Measurements from ENCODE around the gene PLAC9. TPM values are rescaled to one million over a fixed set of nuclear protein-coding genes. Genes with fewer than 3 reads are reported as not detected.
A peak's percentile ranks its signal among the peaks of the same experiment; 100 is the strongest.

Gene PLAC9
- total RNA-seq, 4 donors from 2014 or later, result 4.0 to 12.4 (median 8.9) TPM

- peak in 2 of 3 donors; percentile 23 to 67 for DNase-seq
- Histone ChIP-seq H3K9me3 (no peaks in the 10 kb centered on the region), H3K27ac (peak overlapping the region in 2 of 4 donors; percentile 13 to 49), H3K4me1 (no peaks in the 10 kb centered on the region), H3K27me3 (peaks cover 0 to 9% of the 10 kb centered on the region in 2 donors), H3K4me3 (no peak overlapping the region), H3K36me3 (no peaks in the 10 kb centered on the region)
- no peak for TF ChIP-seq CTCF (IDR thresholded peaks at IDR 0.05)
- TF ChIP-seq POLR2A (IDR thresholded peaks at IDR 0.05), result no peak
These were observed 3.6 kb downstream of the PLAC9 start for GRCh38 chr10:80136134-80136571.

- Histone ChIP-seq H3K4me1 (no peaks in the 10 kb centered on the region), H3K9me3 (no peaks in the 10 kb centered on the region), H3K36me3 (no peaks in the 10 kb centered on the region), H3K4me3 (no peak overlapping the region), H3K27ac (peak overlapping the region in 3 of 4 donors; percentile 19 to 51 (median 49)), H3K27me3 (peaks cover 0 to 9% of the 10 kb centered on the region in 2 donors)
- TF ChIP-seq POLR2A (IDR thresholded peaks at IDR 0.05) (no peak), CTCF (IDR thresholded peaks at IDR 0.05) (no peak)
- DNase-seq, result no peak
These were observed 4.7 kb downstream of the PLAC9 start for GRCh38 chr10:80137031-80137862.

GRCh38 chr10:80137920-80138319, 5.4 kb downstream of the PLAC9 start:
- DNase-seq, result no peak
- no peak overlapping the region for H3K4me3 ChIP-seq
- H3K27me3 ChIP-seq, result peaks cover 0 to 5% of the 10 kb centered on the region in 2 donors
- TF ChIP-seq CTCF (IDR thresholded peaks at IDR 0.05) (no peak), POLR2A (IDR thresholded peaks at IDR 0.05) (no peak)
- no peaks in the 10 kb centered on the region for H3K9me3 ChIP-seq
- no peaks in the 10 kb centered on the region for H3K4me1 ChIP-seq
- H3K36me3 ChIP-seq, result no peaks in the 10 kb centered on the region
- peak overlapping the region in 2 of 4 donors; percentile 49 to 51 for H3K27ac ChIP-seq

- H3K9me3 ChIP-seq, result no peaks in the 10 kb centered on the region
- TF ChIP-seq POLR2A (IDR thresholded peaks at IDR 0.05) (no peak), CTCF (IDR thresholded peaks at IDR 0.05) (no peak)
- no peak overlapping the region for H3K4me3 ChIP-seq
- peaks cover 4 to 5% (median 5%) of the 10 kb centered on the region in 4 donors for H3K4me1 ChIP-seq
- no peaks in the 10 kb centered on the region for H3K36me3 ChIP-seq
- no peak overlapping the region for H3K27ac ChIP-seq
- DNase-seq, result no peak
- H3K27me3 ChIP-seq, result no peaks in the 10 kb centered on the region
These were observed 6.7 kb downstream of the PLAC9 start for GRCh38 chr10:80139265-80139664.

- no peak for DNase-seq
- no peaks in the 10 kb centered on the region for H3K9me3 ChIP-seq
These were observed 7.7 kb downstream of the PLAC9 start for GRCh38 chr10:80140251-80140650.

More at GRCh38 chr10:80140251-80140650, 7.7 kb downstream of the PLAC9 start:
- Histone ChIP-seq H3K27ac (no peak overlapping the region), H3K4me3 (no peak overlapping the region), H3K36me3 (no peaks in the 10 kb centered on the region), H3K27me3 (no peaks in the 10 kb centered on the region), H3K4me1 (peaks cover 4 to 15% (median 13%) of the 10 kb centered on the region in 4 donors)
- TF ChIP-seq POLR2A (IDR thresholded peaks at IDR 0.05) (no peak), CTCF (IDR thresholded peaks at IDR 0.05) (no peak)

All from Peyer's patch (tissue), 4 donors.